ENCODE measurements around the gene TTC13. TPM values are rescaled to one million over a fixed set of nuclear protein-coding genes. Genes with fewer than 3 reads are reported as not detected.

Gene TTC13
- total RNA-seq, 1 experiment from 2014 or later = 12.3 TPM

- Histone ChIP-seq H2AFZ (ENCODE audit: low read depth, low read length, poor library complexity, severe bottlenecking) (no peak overlapping the region), H3K36me3 (ENCODE audit: control insufficient read depth in 1 of 2, insufficient read depth in 2 of 2, low read length in 2 of 2) (no peaks in the 10 kb centered on the region), H3K27ac (ENCODE audit: low read depth, low read length) (no peak overlapping the region), H3K9me3 (ENCODE audit: control insufficient read depth in 1 of 2, insufficient read depth in 1 of 2, low read depth in 1 of 2, low read length in 2 of 2) (no peaks in the 10 kb centered on the region), H3K79me2 (ENCODE audit: insufficient read depth, low read length) (no peaks in the 10 kb centered on the region), H3K4me2 (ENCODE audit: low read length) (no peak overlapping the region), H3K4me1 (ENCODE audit: control insufficient read depth in 1 of 2, insufficient read depth in 2 of 2, low read length in 2 of 2) (no peaks in the 10 kb centered on the region), H3K27me3 (ENCODE audit: insufficient read depth, low read length) (no peaks in the 10 kb centered on the region), H3K9ac (ENCODE audit: low read length) (no peak overlapping the region), H3K4me3 (replicated peaks in 1 of 2; ENCODE audit: low read depth in 1 of 2, low read length in 2 of 2) (no peak overlapping the region), H3K9me2 (ENCODE audit: insufficient read depth) (no peaks in the 10 kb centered on the region), H4K20me1 (ENCODE audit: insufficient read depth) (no peaks in the 10 kb centered on the region)
- DNase-seq (ENCODE audit: low read depth, low spot score) (no peak), ATAC-seq (no peak)
- ChIA-PET POLR2A (no interaction called here), CTCF (no interaction called here), RAD21 (ENCODE audit: low non-redundant PET in 1 of 2, low total read pairs in 2 of 2, uncharacterized antibody in 2 of 2, unreplicated experiment in 2 of 2) (no interaction called here)
- TF ChIP-seq JUND (IDR thresholded peaks at IDR 0.05) (no peak), EGR1 (IDR thresholded peaks at IDR 0.05; ENCODE audit: low read depth) (no peak)
- intact Hi-C loops (cut with micrococcal nuclease) = no loop called here
- no TSS peak for BruUV-seq (replicated peaks)
Measured at GRCh38 chr1:230899841-230900251, 78.8 kb downstream of the TTC13 start.

GRCh38 chr1:230898748-230899147 lies 79.9 kb downstream of the TTC13 start:
- RAD21 ChIA-PET (ENCODE audit: low non-redundant PET in 1 of 2, low total read pairs in 2 of 2, uncharacterized antibody in 2 of 2, unreplicated experiment in 2 of 2) = interaction anchor here in 1 of 2 experiments (0.6 kb wide), 1 partner anchor 31 kb away, joined by 4 read pairs; the partner anchor contains the start of gene C1orf198
- Histone ChIP-seq H3K4me1 (ENCODE audit: control insufficient read depth in 1 of 2, insufficient read depth in 2 of 2, low read length in 2 of 2) (no peaks in the 10 kb centered on the region), H3K9me3 (ENCODE audit: control insufficient read depth in 1 of 2, insufficient read depth in 1 of 2, low read depth in 1 of 2, low read length in 2 of 2) (no peaks in the 10 kb centered on the region), H4K20me1 (ENCODE audit: insufficient read depth) (no peaks in the 10 kb centered on the region), H3K79me2 (ENCODE audit: insufficient read depth, low read length) (no peaks in the 10 kb centered on the region), H2AFZ (ENCODE audit: low read depth, low read length, poor library complexity, severe bottlenecking) (no peak overlapping the region), H3K9ac (ENCODE audit: low read length) (no peak overlapping the region), H3K9me2 (ENCODE audit: insufficient read depth) (no peaks in the 10 kb centered on the region), H3K36me3 (ENCODE audit: control insufficient read depth in 1 of 2, insufficient read depth in 2 of 2, low read length in 2 of 2) (no peaks in the 10 kb centered on the region), H3K27me3 (ENCODE audit: insufficient read depth, low read length) (no peaks in the 10 kb centered on the region), H3K4me3 (replicated peaks in 1 of 2; ENCODE audit: low read depth in 1 of 2, low read length in 2 of 2) (no peak overlapping the region), H3K27ac (ENCODE audit: low read depth, low read length) (no peak overlapping the region), H3K4me2 (ENCODE audit: low read length) (no peak overlapping the region)
- POLR2A ChIA-PET = no interaction called here
- BruUV-seq (replicated peaks) = no TSS peak
- no peak for DNase-seq (ENCODE audit: low read depth, low spot score)
- CTCF ChIA-PET = no interaction called here
- ATAC-seq = no peak
- intact Hi-C loops (cut with micrococcal nuclease) = no loop called here
- TF ChIP-seq ZNF274 (IDR thresholded peaks at IDR 0.05; ENCODE audit: low read depth, low read length) = no peak
- no peak for TF ChIP-seq MAX (IDR thresholded peaks at IDR 0.05)
- TF ChIP-seq FOSL1 (IDR thresholded peaks at IDR 0.05; ENCODE audit: low read depth) = no peak
- TF ChIP-seq CTCF (IDR thresholded peaks at IDR 0.05 in 2 of 3, conservative IDR thresholded peaks at IDR 0.05 in 1 of 3; ENCODE audit: borderline replicate concordance in 1 of 3, insufficient read depth in 1 of 3, low read depth in 2 of 3, low read length in 2 of 3) = no peak
- TF ChIP-seq EZH2 (IDR thresholded peaks at IDR 0.05) = no peak
- TF ChIP-seq EZH2phosphoT487 (IDR thresholded peaks at IDR 0.05; ENCODE audit: borderline replicate concordance) = no peak
- TF ChIP-seq SP1 (IDR thresholded peaks at IDR 0.05; ENCODE audit: low read depth) = no peak
- no peak for TF ChIP-seq JUND (IDR thresholded peaks at IDR 0.05)
- no peak for TF ChIP-seq CBX3 (IDR thresholded peaks at IDR 0.05; ENCODE audit: low read depth)
- no peak for TF ChIP-seq ZFX (IDR thresholded peaks at IDR 0.05)
- TF ChIP-seq CEBPB (IDR thresholded peaks at IDR 0.05; ENCODE audit: low read depth) = no peak
- no peak for TF ChIP-seq YY1 (IDR thresholded peaks at IDR 0.05; ENCODE audit: extremely low read depth, insufficient replicate concordance, low read depth, low read length)
- TF ChIP-seq EGR1 (IDR thresholded peaks at IDR 0.05; ENCODE audit: low read depth) = no peak
- TF ChIP-seq TCF7L2 (IDR thresholded peaks at IDR 0.05; ENCODE audit: borderline replicate concordance, extremely low read depth, insufficient read depth, insufficient read length) = no peak
- no peak for TF ChIP-seq ATF3 (IDR thresholded peaks at IDR 0.05)
- TF ChIP-seq POLR2A (IDR thresholded peaks at IDR 0.05; ENCODE audit: borderline replicate concordance, extremely low read depth, insufficient read depth, insufficient read length) = no peak
- no peak for TF ChIP-seq POLR2AphosphoS5 (IDR thresholded peaks at IDR 0.05; ENCODE audit: low read depth, low read length)
